ENCODE measurements around the gene RAPGEF2.
A peak's percentile ranks its signal among the peaks of the same experiment; 100 is the strongest.
"Not testable (repeated sequence)": the region's sequence is repeated elsewhere in the genome, so short reads cannot be mapped to it uniquely, and the experiment has no call there.

RAPGEF2 gene

GRCh38 chr4:159086606-159087005, 16.3 kb upstream of the RAPGEF2 start:
- H3K4me3 ChIP-seq (ENCODE audit: low read depth, low read length), result no peak overlapping the region
- DNase-seq (ENCODE audit: low read depth), result no peak
- TF ChIP-seq CTCF (conservative IDR thresholded peaks at IDR 0.05; ENCODE audit: low read depth, low read length), result no peak

DNA sequence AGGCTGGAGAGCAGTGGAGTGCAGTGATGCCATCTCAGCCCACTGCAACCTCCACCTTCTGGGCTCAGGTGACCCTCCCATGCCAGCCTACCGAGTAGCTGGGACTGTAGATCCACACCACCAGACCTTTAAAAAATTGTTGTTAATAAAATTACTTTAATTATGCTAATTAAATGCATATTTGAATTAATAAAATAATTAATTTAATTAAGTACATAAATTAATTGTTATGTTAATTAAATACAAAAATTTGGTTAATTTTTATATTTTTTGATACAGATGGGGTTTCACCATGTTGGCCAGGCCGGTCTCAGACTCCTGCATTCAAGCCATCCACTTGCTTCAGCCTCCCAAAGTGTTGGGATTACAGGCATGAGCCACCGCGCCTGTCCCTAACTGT, 12.6 kb upstream of the RAPGEF2 start:
- no peak for DNase-seq (ENCODE audit: low read depth)
- no peak for TF ChIP-seq CTCF (conservative IDR thresholded peaks at IDR 0.05; ENCODE audit: low read depth, low read length)
- no peak overlapping the region for H3K4me3 ChIP-seq (ENCODE audit: low read depth, low read length)

GRCh38 chr4:159094156-159094555, 8.7 kb upstream of the RAPGEF2 start:
- not testable (repeated sequence) for DNase-seq (ENCODE audit: low read depth); H3K4me3 ChIP-seq (ENCODE audit: low read depth, low read length)

GRCh38 chr4:159096434-159096833, 6.4 kb upstream of the RAPGEF2 start:
- TF ChIP-seq CTCF (conservative IDR thresholded peaks at IDR 0.05; ENCODE audit: low read depth, low read length), result no peak
- DNase-seq (ENCODE audit: low read depth), result peak; percentile 31
- H3K4me3 ChIP-seq (ENCODE audit: low read depth, low read length), result no peak overlapping the region

- TF ChIP-seq CTCF (conservative IDR thresholded peaks at IDR 0.05; ENCODE audit: low read depth, low read length), result no peak
Measured at GRCh38 chr4:159097144-159097543, 5.7 kb upstream of the RAPGEF2 start.

DNA sequence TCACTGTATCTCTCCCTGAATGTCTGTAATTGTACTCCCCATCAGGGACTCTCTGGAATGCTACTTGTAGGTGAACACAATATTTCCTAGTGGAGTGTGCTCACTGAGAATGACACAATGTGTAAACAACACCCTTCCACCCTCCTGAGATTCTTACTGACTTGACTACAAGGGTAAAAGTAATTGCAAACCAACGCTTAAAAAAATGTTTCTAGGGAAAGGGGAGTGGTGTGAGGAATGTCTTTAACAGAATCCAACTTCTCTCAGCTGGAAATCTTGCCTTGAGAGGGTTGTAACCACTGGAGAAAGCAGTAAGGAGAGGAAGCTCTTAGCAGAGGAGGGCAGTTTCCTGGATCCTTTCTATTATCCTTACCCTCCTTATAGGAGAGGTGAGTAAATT, 5.1 kb upstream of the RAPGEF2 start:
- no peak overlapping the region for H3K4me3 ChIP-seq (ENCODE audit: low read depth, low read length)
- no peak for TF ChIP-seq CTCF (conservative IDR thresholded peaks at IDR 0.05; ENCODE audit: low read depth, low read length)
- DNase-seq (ENCODE audit: low read depth), result peak; percentile 26

More at GRCh38 chr4:159097144-159097543, 5.7 kb upstream of the RAPGEF2 start:
- no peak overlapping the region for H3K4me3 ChIP-seq (ENCODE audit: low read depth, low read length)
- DNase-seq (ENCODE audit: low read depth), result no peak

DNA sequence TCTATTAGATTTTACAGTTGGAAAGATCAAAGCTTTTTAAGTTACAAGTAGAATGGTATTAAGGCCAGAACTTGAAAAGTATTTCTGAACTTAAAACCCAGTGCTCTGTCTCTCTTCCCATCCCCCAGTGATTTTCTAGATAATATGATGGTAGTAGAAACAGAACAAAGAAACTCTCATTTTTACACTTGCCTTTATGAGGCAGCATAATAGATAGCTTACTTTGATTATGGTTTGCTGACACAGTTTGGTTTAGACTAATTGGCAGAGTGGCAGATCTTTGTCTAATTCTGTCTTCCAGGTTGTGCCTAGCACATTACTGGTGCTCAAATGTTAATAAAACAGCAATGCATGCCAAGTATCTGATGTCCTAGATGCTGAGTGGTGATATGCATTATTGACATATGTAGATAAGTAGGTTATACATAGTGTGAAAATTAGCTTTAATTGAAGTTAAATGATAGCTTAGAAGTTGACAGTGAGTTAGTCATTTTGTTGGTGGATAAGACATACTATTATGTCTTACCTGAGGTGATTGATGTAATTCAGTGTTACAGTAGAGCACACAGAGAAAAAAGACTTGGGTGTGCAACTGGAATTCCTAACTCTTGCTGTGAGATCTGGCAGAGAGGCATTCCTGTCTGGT, 4.3 kb upstream of the RAPGEF2 start:
- no peak for TF ChIP-seq CTCF (conservative IDR thresholded peaks at IDR 0.05; ENCODE audit: low read depth, low read length)
- no peak overlapping the region for H3K4me3 ChIP-seq (ENCODE audit: low read depth, low read length)
- DNase-seq (ENCODE audit: low read depth), result no peak
